Vagina (tissue), 2 donors: ENCODE measurements around the gene CACNA1D. TPM values are rescaled to one million over a fixed set of nuclear protein-coding genes. Genes with fewer than 3 reads are reported as not detected.

Source experiments
- DNase-seq, 2 donors: peaks; one replicate each; pipeline ENCODE4 v3.0.0-alpha.2; 2017; ENCODE audit errors: extremely low spot score in 2 of 2
- H3K27ac ChIP-seq: fragments of 200-600 bp; sonication (generic); one replicate; pipeline ENCODE4 v1.5.1; 2019
- H3K27me3 ChIP-seq: fragments of 200-600 bp; sonication (generic); one replicate; pipeline ENCODE4 v1.5.1; 2019
- H3K36me3 ChIP-seq, 2 donors: fragments of 200-600 bp; sonication (generic); one replicate each; pipeline ENCODE4 v1.5.1; 2017 to 2019
- H3K4me1 ChIP-seq: fragments of 200-600 bp; sonication (generic); one replicate; pipeline ENCODE4 v1.5.1; 2019
- H3K4me3 ChIP-seq, 2 donors: fragments of 200-600 bp; sonication (generic); 1 replicate in 1 of 2; 2 replicates in 1 of 2; pipeline ENCODE4 v1.5.1; 2016 to 2019
- H3K9me3 ChIP-seq: fragments of 200-600 bp; sonication (generic); one replicate; pipeline ENCODE4 v1.5.1; 2019
- POLR2A ChIP-seq, 2 donors: fragments of 450-650 bp; IDR thresholded peaks; one replicate each; pipeline ENCODE4 v1.6.1; 2017; ENCODE audit warnings: antibody characterized with exemption in 2 of 2, mild to moderate bottlenecking in 2 of 2, moderate library complexity in 2 of 2
- POLR2AphosphoS5 ChIP-seq, 2 donors: sonication (generic); formaldehyde crosslinking; IDR thresholded peaks; one replicate each; pipeline ENCODE4 v1.9.0; 2017; ENCODE audit warnings: antibody characterized with exemption in 2 of 2, mild to moderate bottlenecking in 2 of 2, low read depth in 1 of 2; ENCODE audit not compliant: insufficient read depth in 1 of 2
- intact Hi-C: fragments of 100-400 bp; cut with DNase I; formaldehyde crosslinking; loops from one replicate; pipeline ENCODE4 v1.15.1; 2023
- total RNA-seq: library from RNA; depleted of rRNA; stranded (reverse); fragments of >200 nt; gene quantifications from one replicate; pipeline ENCODE4 v1.2.3, GENCODE V29; 2016
- TF ChIP-seq, protein P1 (sequence below), 3 experiments: fragments of 450-650 bp in 2 of 3; fragments of 200-600 bp in 1 of 3; sonication (generic) in 1 of 3; IDR thresholded peaks; one replicate each; pipeline ENCODE4 v1.5.1; 2017 to 2019; ENCODE audit warnings: antibody characterized with exemption in 3 of 3, mild to moderate bottlenecking in 2 of 3, moderate library complexity in 2 of 3

Gene CACNA1D
- total RNA-seq, 1 donor from 2014 or later: 0.74 TPM

DNA sequence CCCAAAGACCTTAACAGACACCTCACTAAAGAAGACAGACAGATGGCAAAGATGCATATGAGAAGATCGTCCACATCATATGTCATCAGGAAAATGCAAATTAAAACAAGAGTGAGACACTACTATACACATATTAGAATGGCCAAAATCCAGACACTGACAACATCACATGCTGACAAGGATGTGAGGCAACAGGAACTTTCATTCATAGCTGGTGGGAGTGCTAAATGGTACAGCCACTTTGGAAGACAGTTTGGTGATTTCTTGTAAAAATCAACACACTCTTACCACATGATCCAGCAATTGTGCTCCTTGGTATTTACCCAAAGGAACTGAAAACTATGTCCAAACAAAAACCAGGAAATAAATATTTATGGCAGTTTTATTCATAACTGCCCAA lies 334.2 kb downstream of the CACNA1D start:
- no peaks in the 10 kb centered on the region for H3K36me3 ChIP-seq
- H3K4me1 ChIP-seq: peaks cover 7% of the 10 kb centered on the region
- intact Hi-C loops: no loop called here
- H3K4me3 ChIP-seq: no peak overlapping the region
- no peaks in the 10 kb centered on the region for H3K27me3 ChIP-seq
- DNase-seq: no peak
- no peaks in the 10 kb centered on the region for H3K9me3 ChIP-seq
- H3K27ac ChIP-seq: no peak overlapping the region
- TF ChIP-seq POLR2A (IDR thresholded peaks at IDR 0.05): no peak
- no peak for TF ChIP-seq POLR2AphosphoS5 (IDR thresholded peaks at IDR 0.05; ENCODE audit: insufficient read depth in 1 of 2, low read depth in 1 of 2)
- TF ChIP-seq, protein P1, sequence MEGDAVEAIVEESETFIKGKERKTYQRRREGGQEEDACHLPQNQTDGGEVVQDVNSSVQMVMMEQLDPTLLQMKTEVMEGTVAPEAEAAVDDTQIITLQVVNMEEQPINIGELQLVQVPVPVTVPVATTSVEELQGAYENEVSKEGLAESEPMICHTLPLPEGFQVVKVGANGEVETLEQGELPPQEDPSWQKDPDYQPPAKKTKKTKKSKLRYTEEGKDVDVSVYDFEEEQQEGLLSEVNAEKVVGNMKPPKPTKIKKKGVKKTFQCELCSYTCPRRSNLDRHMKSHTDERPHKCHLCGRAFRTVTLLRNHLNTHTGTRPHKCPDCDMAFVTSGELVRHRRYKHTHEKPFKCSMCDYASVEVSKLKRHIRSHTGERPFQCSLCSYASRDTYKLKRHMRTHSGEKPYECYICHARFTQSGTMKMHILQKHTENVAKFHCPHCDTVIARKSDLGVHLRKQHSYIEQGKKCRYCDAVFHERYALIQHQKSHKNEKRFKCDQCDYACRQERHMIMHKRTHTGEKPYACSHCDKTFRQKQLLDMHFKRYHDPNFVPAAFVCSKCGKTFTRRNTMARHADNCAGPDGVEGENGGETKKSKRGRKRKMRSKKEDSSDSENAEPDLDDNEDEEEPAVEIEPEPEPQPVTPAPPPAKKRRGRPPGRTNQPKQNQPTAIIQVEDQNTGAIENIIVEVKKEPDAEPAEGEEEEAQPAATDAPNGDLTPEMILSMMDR (IDR thresholded peaks at IDR 0.05): no peak

DNA sequence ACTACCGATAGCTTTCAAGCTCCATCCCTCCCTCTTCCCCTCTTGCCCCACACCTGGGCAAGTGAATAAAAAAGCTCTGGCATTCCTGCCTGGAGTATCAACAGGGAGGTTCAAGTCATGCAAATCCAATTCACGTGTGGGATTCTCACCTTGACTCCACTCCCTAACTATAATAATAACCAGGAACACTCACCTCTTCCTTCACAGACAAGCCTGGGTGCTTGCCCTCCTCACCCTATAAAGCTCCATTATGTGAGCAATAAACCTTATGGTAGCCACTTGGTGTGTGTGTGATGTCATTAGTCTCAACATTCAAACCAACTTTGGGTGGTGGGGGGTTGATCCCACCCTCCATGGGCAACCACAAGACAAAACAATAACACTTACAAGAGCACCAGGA lies 335.2 kb downstream of the CACNA1D start:
- H3K27me3 ChIP-seq: no peaks in the 10 kb centered on the region
- no peaks in the 10 kb centered on the region for H3K36me3 ChIP-seq
- no peaks in the 10 kb centered on the region for H3K9me3 ChIP-seq
- TF ChIP-seq POLR2AphosphoS5 (IDR thresholded peaks at IDR 0.05; ENCODE audit: insufficient read depth in 1 of 2, low read depth in 1 of 2): no peak
- no peak for TF ChIP-seq POLR2A (IDR thresholded peaks at IDR 0.05)
- no peak for DNase-seq
- intact Hi-C loops: no loop called here
- H3K4me1 ChIP-seq: peaks cover under 1% of the 10 kb centered on the region
- H3K4me3 ChIP-seq: no peak overlapping the region
- H3K27ac ChIP-seq: no peak overlapping the region

DNA sequence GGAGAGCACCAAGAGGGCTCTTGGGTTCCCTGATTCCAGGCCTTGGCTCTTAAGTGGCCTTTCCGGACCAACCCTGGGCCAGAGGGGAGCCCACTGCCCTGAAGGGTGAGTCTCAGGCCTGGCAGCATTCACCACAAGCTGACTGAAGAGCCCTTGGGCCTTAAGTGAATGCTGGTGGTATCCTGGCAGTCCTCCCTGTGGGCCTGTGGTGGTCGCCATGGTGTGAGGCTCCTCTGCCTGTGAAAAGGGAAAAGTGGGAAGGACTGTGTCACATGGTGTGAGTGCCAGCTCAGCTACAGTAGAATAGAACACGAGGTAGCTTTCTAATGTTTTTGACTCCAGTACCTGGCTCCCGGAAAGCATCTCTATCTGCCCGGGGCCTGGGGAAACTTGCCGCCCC lies 336.5 kb downstream of the CACNA1D start:
- Histone ChIP-seq H3K36me3 (no peaks in the 10 kb centered on the region), H3K9me3 (no peaks in the 10 kb centered on the region), H3K4me1 (no peaks in the 10 kb centered on the region), H3K4me3 (no peak overlapping the region), H3K27ac (no peak overlapping the region), H3K27me3 (no peaks in the 10 kb centered on the region)
- DNase-seq: no peak
- TF ChIP-seq, protein P1 (IDR thresholded peaks at IDR 0.05): no peak
- TF ChIP-seq POLR2AphosphoS5 (IDR thresholded peaks at IDR 0.05; ENCODE audit: insufficient read depth in 1 of 2, low read depth in 1 of 2): no peak
- TF ChIP-seq POLR2A (IDR thresholded peaks at IDR 0.05): no peak
- intact Hi-C loops: no loop called here

DNA sequence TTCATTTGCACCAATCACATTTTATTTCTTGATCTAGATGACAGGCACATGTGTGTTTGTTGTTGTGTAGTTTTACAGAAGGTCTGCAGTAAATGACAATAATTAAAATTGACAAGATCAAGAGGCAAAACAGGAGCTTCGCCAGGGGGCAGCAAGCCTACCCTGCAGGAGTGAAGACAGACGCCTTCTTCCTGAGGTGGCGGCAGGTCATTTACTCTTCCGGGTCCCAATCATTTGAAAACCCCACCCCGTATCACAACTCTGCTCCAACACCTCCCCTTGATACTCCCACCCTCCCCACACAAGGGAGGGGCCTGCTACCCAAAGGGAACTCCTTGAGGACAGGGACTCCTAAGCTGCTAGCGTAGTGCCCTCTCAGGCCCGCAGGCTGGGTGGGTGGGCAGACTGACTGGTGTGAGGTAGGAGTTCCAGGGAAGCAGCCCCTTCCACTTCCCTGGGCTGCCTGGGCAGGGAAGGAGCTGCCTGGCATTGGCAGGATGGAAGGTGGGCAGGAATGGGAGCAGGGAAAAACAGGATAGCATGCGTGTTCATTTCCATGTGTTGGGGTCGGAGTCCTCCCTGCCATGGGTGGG lies 338.7 kb downstream of the CACNA1D start:
- Histone ChIP-seq H3K27me3 (no peaks in the 10 kb centered on the region), H3K36me3 (no peaks in the 10 kb centered on the region), H3K4me1 (no peaks in the 10 kb centered on the region), H3K4me3 (no peak overlapping the region), H3K27ac (no peak overlapping the region), H3K9me3 (no peaks in the 10 kb centered on the region)
- no peak for DNase-seq
- TF ChIP-seq POLR2AphosphoS5 (IDR thresholded peaks at IDR 0.05; ENCODE audit: insufficient read depth in 1 of 2, low read depth in 1 of 2): no peak
- TF ChIP-seq, protein P1 (IDR thresholded peaks at IDR 0.05): no peak
- no peak for TF ChIP-seq POLR2A (IDR thresholded peaks at IDR 0.05)
- intact Hi-C loops: no loop called here

DNA sequence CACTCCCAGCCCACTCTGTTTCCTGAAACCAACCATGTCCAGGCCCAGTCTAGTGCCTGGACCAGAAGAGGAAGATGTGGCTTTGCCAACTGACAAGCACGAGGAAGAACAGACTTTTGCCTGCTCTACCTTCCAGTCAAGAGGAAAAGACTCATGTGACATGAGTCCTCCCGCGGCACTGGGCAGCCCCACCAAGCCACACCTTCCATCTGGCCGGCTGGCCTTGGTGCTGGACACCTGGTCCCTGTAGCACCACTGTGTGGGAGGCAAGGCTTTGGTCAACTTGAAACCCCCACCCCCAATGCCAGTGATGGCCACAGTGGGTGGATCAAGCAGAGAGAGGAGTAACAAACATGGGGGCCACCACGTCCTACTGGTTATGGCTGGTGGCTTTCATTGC lies 339.3 kb downstream of the CACNA1D start:
- Histone ChIP-seq H3K4me1 (no peaks in the 10 kb centered on the region), H3K36me3 (no peaks in the 10 kb centered on the region), H3K27me3 (no peaks in the 10 kb centered on the region), H3K4me3 (no peak overlapping the region), H3K9me3 (no peaks in the 10 kb centered on the region), H3K27ac (no peak overlapping the region)
- no peak for DNase-seq
- intact Hi-C loops: no loop called here
- no peak for TF ChIP-seq POLR2AphosphoS5 (IDR thresholded peaks at IDR 0.05; ENCODE audit: insufficient read depth in 1 of 2, low read depth in 1 of 2)
- TF ChIP-seq, protein P1 (IDR thresholded peaks at IDR 0.05): no peak
- TF ChIP-seq POLR2A (IDR thresholded peaks at IDR 0.05): no peak
